ENCODE measurements around the gene VLDLR.
"Not testable (repeated sequence)": the region's sequence is repeated elsewhere in the genome, so short reads cannot be mapped to it uniquely, and the experiment has no call there.

GRCh38 chr9:2707256-2707655, 85.7 kb downstream of the VLDLR start:
- not testable (repeated sequence) for TF ChIP-seq CTCF (IDR thresholded peaks at IDR 0.05; ENCODE audit: insufficient read depth, low read length); POLR2AphosphoS5 (IDR thresholded peaks at IDR 0.05; ENCODE audit: low read depth)

Measured in HL-60 (cell line).